Endometrial microvascular endothelial cells (primary cell): ENCODE data around the gene TRPM4. TPM values are rescaled to one million over a fixed set of nuclear protein-coding genes. Genes with fewer than 3 reads are reported as not detected.
"Not testable (repeated sequence)": the region's sequence is repeated elsewhere in the genome, so short reads cannot be mapped to it uniquely, and the experiment has no call there.

Source experiments
- in situ Hi-C: cut with HindIII; loops from 2 replicates; pipeline ENCODE4 v1.10.0; 2017; ENCODE audit warnings: low sequenced_read_pairs, low pct_unique_long_range_greater_than_20kb; ENCODE audit errors: inconsistent ontology term
- total RNA-seq: library from RNA; depleted of rRNA; stranded (reverse); fragments of >200 nt; gene quantifications from one replicate; pipeline ENCODE4 v1.2.3, GENCODE V29; 2015; ENCODE audit errors: inconsistent ontology term

Gene TRPM4
- total RNA-seq, 1 donor from 2014 or later = 27.8 TPM

GRCh38 chr19:49212016-49212701, 54.6 kb downstream of the TRPM4 start:
- in situ Hi-C loops = no loop called here

- in situ Hi-C loops = no loop called here
These were observed 56.2 kb downstream of the TRPM4 start for GRCh38 chr19:49213791-49214190.

GRCh38 chr19:49214701-49215100, 57.1 kb downstream of the TRPM4 start:
- in situ Hi-C loops = no loop called here

- in situ Hi-C loops = no loop called here
These were observed 58.5 kb downstream of the TRPM4 start for GRCh38 chr19:49216071-49216470.

GRCh38 chr19:49217382-49217781, 59.8 kb downstream of the TRPM4 start:
- in situ Hi-C loops = no loop called here

GRCh38 chr19:49222011-49222410, 64.4 kb downstream of the TRPM4 start:
- in situ Hi-C loops = no loop called here

GRCh38 chr19:49222528-49222927, 64.9 kb downstream of the TRPM4 start:
- in situ Hi-C loops = no loop called here

GRCh38 chr19:49223472-49223871, 65.9 kb downstream of the TRPM4 start:
- in situ Hi-C loops = no loop called here

- in situ Hi-C loops = not testable (repeated sequence)
These were observed 66.8 kb downstream of the TRPM4 start for GRCh38 chr19:49224441-49224840.

GRCh38 chr19:49224879-49225278, 67.3 kb downstream of the TRPM4 start:
- in situ Hi-C loops = no loop called here

GRCh38 chr19:49229416-49229815, 71.8 kb downstream of the TRPM4 start:
- in situ Hi-C loops = no loop called here

- in situ Hi-C loops = no loop called here
These were observed 73.8 kb downstream of the TRPM4 start for GRCh38 chr19:49231389-49231788.

GRCh38 chr19:49231804-49232203, 74.2 kb downstream of the TRPM4 start:
- in situ Hi-C loops = no loop called here

GRCh38 chr19:49233163-49233562, 75.6 kb downstream of the TRPM4 start:
- in situ Hi-C loops = no loop called here

GRCh38 chr19:49241769-49242168, 84.2 kb downstream of the TRPM4 start:
- in situ Hi-C loops = no loop called here

GRCh38 chr19:49243129-49243528, 85.5 kb downstream of the TRPM4 start:
- in situ Hi-C loops = no loop called here

GRCh38 chr19:49243726-49244125, 86.1 kb downstream of the TRPM4 start:
- in situ Hi-C loops = no loop called here

GRCh38 chr19:49244256-49244655, 86.7 kb downstream of the TRPM4 start:
- in situ Hi-C loops = no loop called here

- in situ Hi-C loops = no loop called here
These were observed 90.1 kb downstream of the TRPM4 start for GRCh38 chr19:49247676-49248075.

- in situ Hi-C loops = no loop called here
These were observed 92.3 kb downstream of the TRPM4 start for GRCh38 chr19:49249933-49250332.

GRCh38 chr19:49255674-49256073, 98.1 kb downstream of the TRPM4 start:
- in situ Hi-C loops = no loop called here
